ENCODE data around the gene COX4I2.

DNA sequence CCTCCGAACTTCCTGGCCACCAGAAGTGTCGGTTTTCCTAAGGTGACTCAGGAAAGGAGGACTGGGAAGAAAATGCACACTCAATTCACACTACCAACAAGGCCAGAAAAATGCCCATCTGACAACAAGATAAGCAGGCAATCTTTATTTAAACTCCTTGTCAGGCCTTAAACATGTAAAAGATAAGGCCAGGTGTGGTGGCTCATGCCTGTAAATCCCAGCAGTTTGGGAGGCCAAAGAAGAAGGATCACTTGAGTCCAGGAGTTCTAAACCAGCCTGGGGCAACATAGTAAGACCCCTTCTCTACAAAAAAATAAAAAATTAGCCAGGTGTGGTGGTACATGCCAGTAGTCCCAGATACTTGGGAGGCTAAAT is 40.2 kb upstream of the COX4I2 start:
- TF ChIP-seq, protein P1, sequence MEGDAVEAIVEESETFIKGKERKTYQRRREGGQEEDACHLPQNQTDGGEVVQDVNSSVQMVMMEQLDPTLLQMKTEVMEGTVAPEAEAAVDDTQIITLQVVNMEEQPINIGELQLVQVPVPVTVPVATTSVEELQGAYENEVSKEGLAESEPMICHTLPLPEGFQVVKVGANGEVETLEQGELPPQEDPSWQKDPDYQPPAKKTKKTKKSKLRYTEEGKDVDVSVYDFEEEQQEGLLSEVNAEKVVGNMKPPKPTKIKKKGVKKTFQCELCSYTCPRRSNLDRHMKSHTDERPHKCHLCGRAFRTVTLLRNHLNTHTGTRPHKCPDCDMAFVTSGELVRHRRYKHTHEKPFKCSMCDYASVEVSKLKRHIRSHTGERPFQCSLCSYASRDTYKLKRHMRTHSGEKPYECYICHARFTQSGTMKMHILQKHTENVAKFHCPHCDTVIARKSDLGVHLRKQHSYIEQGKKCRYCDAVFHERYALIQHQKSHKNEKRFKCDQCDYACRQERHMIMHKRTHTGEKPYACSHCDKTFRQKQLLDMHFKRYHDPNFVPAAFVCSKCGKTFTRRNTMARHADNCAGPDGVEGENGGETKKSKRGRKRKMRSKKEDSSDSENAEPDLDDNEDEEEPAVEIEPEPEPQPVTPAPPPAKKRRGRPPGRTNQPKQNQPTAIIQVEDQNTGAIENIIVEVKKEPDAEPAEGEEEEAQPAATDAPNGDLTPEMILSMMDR (IDR thresholded peaks at IDR 0.05), result no peak
- TF ChIP-seq POLR2A (IDR thresholded peaks at IDR 0.05), result no peak
